Upper lobe of left lung (tissue), 4 donors: ENCODE data around the gene PKIB.

Experiments used
- CTCF ChIP-seq, 6 experiments: fragments of 450-650 bp in 4 of 6; fragments of 200-600 bp in 2 of 6; sonication (generic) in 2 of 6; IDR thresholded peaks; one replicate each; pipeline ENCODE4 v1.5.1; 2016 to 2019; ENCODE audit warnings: antibody characterized with exemption in 6 of 6
- EP300 ChIP-seq, 4 donors: sonication (generic); formaldehyde crosslinking; IDR thresholded peaks; one replicate each; pipeline ENCODE4 v1.5.1; 2017; ENCODE audit warnings: antibody characterized with exemption in 4 of 4, control low read depth in 2 of 4
- POLR2AphosphoS5 ChIP-seq, 2 donors: sonication (generic); formaldehyde crosslinking; IDR thresholded peaks; one replicate each; pipeline ENCODE4 v1.5.1; 2017; ENCODE audit warnings: antibody characterized with exemption in 2 of 2

- TF ChIP-seq CTCF (IDR thresholded peaks at IDR 0.05) = no peak
- TF ChIP-seq POLR2AphosphoS5 (IDR thresholded peaks at IDR 0.05) = no peak
- TF ChIP-seq EP300 (IDR thresholded peaks at IDR 0.05) = no peak
Observed at GRCh38 chr6:122709922-122710512, 99.8 kb downstream of the PKIB start.
